Measurements from ENCODE around the gene KCNH1. TPM values are rescaled to one million over a fixed set of nuclear protein-coding genes. Genes with fewer than 3 reads are reported as not detected.

Gene KCNH1
- total and polyA plus RNA-seq, 9 donors: 0.11 to 0.46 TPM; not detected in 7

GRCh38 chr1:211024901-211025300 is 109.0 kb downstream of the KCNH1 start:
- Histone ChIP-seq H3K4me1 (ENCODE audit: insufficient read depth) (no peaks in the 10 kb centered on the region), H3K36me3 (no peaks in the 10 kb centered on the region), H3K9me3 (no peaks in the 10 kb centered on the region), H3K27me3 (no peaks in the 10 kb centered on the region), H3K4me3 (no peak overlapping the region), H3K27ac (no peak overlapping the region)
- TF ChIP-seq EP300 (IDR thresholded peaks at IDR 0.05) (no peak), POLR2A (IDR thresholded peaks at IDR 0.05) (no peak)
- TF ChIP-seq, protein P1, sequence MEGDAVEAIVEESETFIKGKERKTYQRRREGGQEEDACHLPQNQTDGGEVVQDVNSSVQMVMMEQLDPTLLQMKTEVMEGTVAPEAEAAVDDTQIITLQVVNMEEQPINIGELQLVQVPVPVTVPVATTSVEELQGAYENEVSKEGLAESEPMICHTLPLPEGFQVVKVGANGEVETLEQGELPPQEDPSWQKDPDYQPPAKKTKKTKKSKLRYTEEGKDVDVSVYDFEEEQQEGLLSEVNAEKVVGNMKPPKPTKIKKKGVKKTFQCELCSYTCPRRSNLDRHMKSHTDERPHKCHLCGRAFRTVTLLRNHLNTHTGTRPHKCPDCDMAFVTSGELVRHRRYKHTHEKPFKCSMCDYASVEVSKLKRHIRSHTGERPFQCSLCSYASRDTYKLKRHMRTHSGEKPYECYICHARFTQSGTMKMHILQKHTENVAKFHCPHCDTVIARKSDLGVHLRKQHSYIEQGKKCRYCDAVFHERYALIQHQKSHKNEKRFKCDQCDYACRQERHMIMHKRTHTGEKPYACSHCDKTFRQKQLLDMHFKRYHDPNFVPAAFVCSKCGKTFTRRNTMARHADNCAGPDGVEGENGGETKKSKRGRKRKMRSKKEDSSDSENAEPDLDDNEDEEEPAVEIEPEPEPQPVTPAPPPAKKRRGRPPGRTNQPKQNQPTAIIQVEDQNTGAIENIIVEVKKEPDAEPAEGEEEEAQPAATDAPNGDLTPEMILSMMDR (IDR thresholded peaks at IDR 0.05): no peak
- 81 to 92% (median 90%) methylated on average over 2 of the region's 2 CpGs for WGBS, 3 donors
- intact Hi-C loops (cut with DNase I): no loop called here
- DNase-seq: no peak

GRCh38 chr1:211019266-211019665 is 114.7 kb downstream of the KCNH1 start:
- H3K36me3 ChIP-seq: no peaks in the 10 kb centered on the region
- WGBS, 3 donors: 33 to 63% (median 61%) methylated on average over 1 of the region's 1 CpG
- TF ChIP-seq, protein P1 (IDR thresholded peaks at IDR 0.05): no peak
- TF ChIP-seq EP300 (IDR thresholded peaks at IDR 0.05) (no peak), POLR2A (IDR thresholded peaks at IDR 0.05) (no peak)
- H3K4me1 ChIP-seq (ENCODE audit: insufficient read depth): no peaks in the 10 kb centered on the region
- H3K4me3 ChIP-seq: no peak overlapping the region
- no peaks in the 10 kb centered on the region for H3K9me3 ChIP-seq
- intact Hi-C loops (cut with DNase I): no loop called here
- DNase-seq: no peak
- no peak overlapping the region for H3K27ac ChIP-seq
- no peaks in the 10 kb centered on the region for H3K27me3 ChIP-seq

GRCh38 chr1:211018690-211019089 is 115.3 kb downstream of the KCNH1 start:
- 77 to 89% (median 82%) methylated on average over 5 of the region's 5 CpGs for WGBS, 3 donors
- no peak for DNase-seq
- Histone ChIP-seq H3K27me3 (no peaks in the 10 kb centered on the region), H3K36me3 (no peaks in the 10 kb centered on the region), H3K27ac (no peak overlapping the region), H3K4me1 (ENCODE audit: insufficient read depth) (no peaks in the 10 kb centered on the region), H3K9me3 (no peaks in the 10 kb centered on the region), H3K4me3 (no peak overlapping the region)
- TF ChIP-seq POLR2A (IDR thresholded peaks at IDR 0.05) (no peak), EP300 (IDR thresholded peaks at IDR 0.05) (no peak)
- TF ChIP-seq, protein P1 (IDR thresholded peaks at IDR 0.05): no peak
- intact Hi-C loops (cut with DNase I): no loop called here

DNA sequence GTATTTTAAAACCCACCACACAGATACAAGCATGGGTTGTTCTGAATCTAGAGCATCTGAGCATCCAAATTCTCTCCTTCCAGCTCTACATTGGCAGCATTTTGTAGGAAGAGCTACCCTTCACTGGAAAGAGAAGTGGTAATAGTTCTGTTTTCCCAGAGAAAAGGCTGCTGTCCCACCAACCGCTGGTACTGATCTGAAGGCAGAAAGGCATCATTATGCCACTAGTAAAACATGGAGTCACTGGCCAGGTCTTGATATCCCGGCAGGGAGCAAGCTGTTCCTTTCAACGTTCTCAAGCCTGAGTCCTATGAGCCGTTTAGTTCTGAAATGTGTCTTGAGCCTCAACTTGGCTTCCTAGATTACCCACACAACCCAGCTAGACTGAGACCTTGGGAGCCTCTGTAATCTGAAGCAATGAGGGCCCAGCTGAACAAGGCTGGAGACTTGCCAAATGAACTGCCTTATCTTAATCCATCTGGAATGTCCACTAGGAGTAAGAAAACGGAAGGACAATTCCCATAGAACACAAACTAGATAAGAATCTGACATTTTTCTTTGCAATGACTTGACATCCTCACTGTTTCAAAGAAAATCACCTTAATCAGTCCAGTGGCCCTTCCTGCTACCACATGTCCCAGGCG is 116.8 kb downstream of the KCNH1 start:
- Histone ChIP-seq H3K4me3 (no peak overlapping the region), H3K27me3 (no peaks in the 10 kb centered on the region), H3K36me3 (no peaks in the 10 kb centered on the region), H3K4me1 (ENCODE audit: insufficient read depth) (no peaks in the 10 kb centered on the region), H3K9me3 (no peaks in the 10 kb centered on the region), H3K27ac (no peak overlapping the region)
- intact Hi-C loops (cut with DNase I): no loop called here
- TF ChIP-seq POLR2A (IDR thresholded peaks at IDR 0.05): no peak
- no peak for TF ChIP-seq EP300 (IDR thresholded peaks at IDR 0.05)
- TF ChIP-seq, protein P1 (IDR thresholded peaks at IDR 0.05): no peak
- no peak for DNase-seq
- 49 to 68% (median 61%) methylated on average over 6 of the region's 6 CpGs for WGBS, 3 donors
